Neural crest cell (in vitro differentiated cells): ENCODE data around the gene ACBD5. TPM values are rescaled to one million over a fixed set of nuclear protein-coding genes. Genes with fewer than 3 reads are reported as not detected.
A peak's percentile ranks its signal among the peaks of the same experiment; 100 is the strongest.

Experiments
- DNase-seq: peaks from one replicate; pipeline ENCODE4 v3.0.0; 2021; ENCODE audit warnings: low read depth, mixed read lengths, low spot score
- H3K27ac Mint-ChIP-seq: one replicate; pipeline ENCODE4 v1.8.0; 2021; ENCODE audit warnings: mild to moderate bottlenecking, mixed read lengths; ENCODE audit not compliant: unreplicated experiment
- H3K27me3 Mint-ChIP-seq: 2 replicates; pipeline ENCODE4 v1.8.0; 2021; ENCODE audit warnings: low read depth, mild to moderate bottlenecking, mixed read lengths
- H3K36me3 Mint-ChIP-seq: 2 replicates; pipeline ENCODE4 v1.8.0; 2021; ENCODE audit warnings: low read depth, mild to moderate bottlenecking, mixed read lengths
- H3K4me1 Mint-ChIP-seq: 2 replicates; pipeline ENCODE4 v1.8.0; 2021; ENCODE audit warnings: mixed read lengths
- H3K4me3 Mint-ChIP-seq: one replicate; pipeline ENCODE4 v1.8.0; 2021; ENCODE audit warnings: mild to moderate bottlenecking, mixed read lengths
- H3K9me3 Mint-ChIP-seq: 2 replicates; pipeline ENCODE4 v1.8.0; 2021; ENCODE audit warnings: mixed read lengths
- total RNA-seq: library from RNA; stranded (reverse); gene quantifications from 2 replicates; pipeline ENCODE4 v1.2.1, GENCODE V29; 2021
- TF ChIP-seq, protein P1 (sequence below): fragments of 200-600 bp; sonication (generic); conservative IDR thresholded peaks from 2 replicates; pipeline ENCODE4 v1.5.0; 2021; ENCODE audit warnings: antibody characterized with exemption, mild to moderate bottlenecking

Gene ACBD5
- total RNA-seq, 1 donor from 2014 or later, result 17.4 TPM

DNA sequence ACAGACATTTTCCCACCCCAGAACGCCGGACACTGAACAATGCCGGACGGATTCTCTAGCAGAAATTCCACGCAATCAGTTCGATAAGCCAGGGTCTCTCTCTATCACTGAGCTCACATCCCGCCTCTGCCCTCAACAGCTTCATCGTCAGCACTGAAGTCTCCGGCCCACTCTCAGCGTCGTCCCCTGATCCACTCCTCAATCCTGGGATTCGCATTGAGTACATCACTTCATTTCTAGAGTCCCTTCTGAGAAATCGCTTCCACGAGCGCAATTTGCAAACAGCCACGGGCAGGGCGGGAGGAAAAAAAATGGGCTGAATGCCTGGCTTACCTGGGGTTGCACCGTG is 86.8 kb downstream of the ACBD5 start:
- TF ChIP-seq, protein P1, sequence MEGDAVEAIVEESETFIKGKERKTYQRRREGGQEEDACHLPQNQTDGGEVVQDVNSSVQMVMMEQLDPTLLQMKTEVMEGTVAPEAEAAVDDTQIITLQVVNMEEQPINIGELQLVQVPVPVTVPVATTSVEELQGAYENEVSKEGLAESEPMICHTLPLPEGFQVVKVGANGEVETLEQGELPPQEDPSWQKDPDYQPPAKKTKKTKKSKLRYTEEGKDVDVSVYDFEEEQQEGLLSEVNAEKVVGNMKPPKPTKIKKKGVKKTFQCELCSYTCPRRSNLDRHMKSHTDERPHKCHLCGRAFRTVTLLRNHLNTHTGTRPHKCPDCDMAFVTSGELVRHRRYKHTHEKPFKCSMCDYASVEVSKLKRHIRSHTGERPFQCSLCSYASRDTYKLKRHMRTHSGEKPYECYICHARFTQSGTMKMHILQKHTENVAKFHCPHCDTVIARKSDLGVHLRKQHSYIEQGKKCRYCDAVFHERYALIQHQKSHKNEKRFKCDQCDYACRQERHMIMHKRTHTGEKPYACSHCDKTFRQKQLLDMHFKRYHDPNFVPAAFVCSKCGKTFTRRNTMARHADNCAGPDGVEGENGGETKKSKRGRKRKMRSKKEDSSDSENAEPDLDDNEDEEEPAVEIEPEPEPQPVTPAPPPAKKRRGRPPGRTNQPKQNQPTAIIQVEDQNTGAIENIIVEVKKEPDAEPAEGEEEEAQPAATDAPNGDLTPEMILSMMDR, result no peak
- Mint-ChIP-seq H3K9me3 (no peaks in the 10 kb centered on the region), H3K27ac (peak overlapping the region; percentile 99), H3K36me3 (peaks cover 17% of the 10 kb centered on the region), H3K4me3 (peak overlapping the region; percentile 100), H3K27me3 (no peaks in the 10 kb centered on the region), H3K4me1 (peaks cover 56% of the 10 kb centered on the region)
- no peak for DNase-seq

DNA sequence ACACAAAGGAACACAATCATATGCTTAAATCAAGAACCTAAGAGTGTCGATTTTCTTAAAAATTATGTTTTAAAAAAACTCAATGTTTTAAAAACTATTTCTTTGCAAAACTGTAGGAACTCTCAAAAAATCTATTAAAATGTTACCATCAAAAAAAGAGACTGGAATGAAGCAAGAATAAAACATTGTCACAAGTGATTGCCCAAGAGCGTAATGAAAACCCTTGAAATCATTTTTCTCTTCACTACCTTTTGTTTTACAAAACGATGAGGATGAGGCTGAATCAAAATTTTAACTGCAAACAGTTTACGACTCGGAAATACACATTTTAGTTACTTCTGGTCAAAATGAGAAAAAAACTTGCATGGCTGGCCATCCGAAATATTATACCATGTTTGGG is 87.3 kb downstream of the ACBD5 start:
- H3K27ac Mint-ChIP-seq, result peak overlapping the region; percentile 99
- peaks cover 56% of the 10 kb centered on the region for H3K4me1 Mint-ChIP-seq
- no peaks in the 10 kb centered on the region for H3K9me3 Mint-ChIP-seq
- H3K36me3 Mint-ChIP-seq, result peaks cover 17% of the 10 kb centered on the region
- H3K27me3 Mint-ChIP-seq, result no peaks in the 10 kb centered on the region
- TF ChIP-seq, protein P1, result no peak
- H3K4me3 Mint-ChIP-seq, result peak overlapping the region; percentile 100
- DNase-seq, result no peak

DNA sequence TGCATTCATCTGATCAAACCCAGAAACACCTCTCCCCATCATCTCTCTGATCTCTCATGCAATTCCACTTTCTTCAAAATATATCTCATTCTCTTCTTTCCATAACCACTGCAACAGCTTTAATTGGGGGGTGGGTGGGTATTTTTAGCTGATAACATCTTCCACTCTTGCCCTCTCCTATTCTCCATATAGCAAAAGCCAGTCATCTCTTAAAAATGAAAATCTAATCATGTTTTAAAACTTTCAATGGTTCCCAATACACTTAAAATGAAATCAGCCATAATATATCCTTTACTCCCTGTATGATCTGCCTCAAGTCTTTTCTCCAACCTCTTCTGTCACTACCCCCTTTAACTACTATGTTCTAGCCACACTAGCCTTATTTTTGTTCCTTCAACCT is 87.9 kb downstream of the ACBD5 start:
- TF ChIP-seq, protein P1, result no peak
- Mint-ChIP-seq H3K4me1 (peaks cover 51% of the 10 kb centered on the region), H3K27ac (no peak overlapping the region), H3K36me3 (peaks cover 19% of the 10 kb centered on the region), H3K9me3 (no peaks in the 10 kb centered on the region), H3K27me3 (no peaks in the 10 kb centered on the region), H3K4me3 (peak overlapping the region; percentile 100)
- no peak for DNase-seq

DNA sequence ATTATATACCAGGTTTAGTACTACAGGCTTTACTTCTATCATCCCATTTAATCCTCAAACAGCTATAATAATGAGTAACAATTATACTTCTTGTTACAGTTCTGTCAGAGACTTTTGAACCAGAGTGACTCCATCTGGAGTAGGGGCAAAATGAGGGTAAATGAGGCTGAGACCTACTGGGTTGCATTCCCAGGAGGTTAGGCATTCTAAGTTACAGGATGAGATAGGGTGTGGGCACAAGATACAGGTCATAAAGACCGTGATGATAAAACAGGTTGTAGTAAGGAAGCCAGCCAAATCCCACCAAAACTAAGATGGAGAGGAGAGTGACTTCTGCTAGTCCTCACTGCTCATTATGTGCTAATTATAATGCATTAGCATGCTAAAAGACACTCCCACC is 90.3 kb downstream of the ACBD5 start:
- H3K36me3 Mint-ChIP-seq, result peaks cover 21% of the 10 kb centered on the region
- H3K4me3 Mint-ChIP-seq, result peak overlapping the region; percentile 86

DNA sequence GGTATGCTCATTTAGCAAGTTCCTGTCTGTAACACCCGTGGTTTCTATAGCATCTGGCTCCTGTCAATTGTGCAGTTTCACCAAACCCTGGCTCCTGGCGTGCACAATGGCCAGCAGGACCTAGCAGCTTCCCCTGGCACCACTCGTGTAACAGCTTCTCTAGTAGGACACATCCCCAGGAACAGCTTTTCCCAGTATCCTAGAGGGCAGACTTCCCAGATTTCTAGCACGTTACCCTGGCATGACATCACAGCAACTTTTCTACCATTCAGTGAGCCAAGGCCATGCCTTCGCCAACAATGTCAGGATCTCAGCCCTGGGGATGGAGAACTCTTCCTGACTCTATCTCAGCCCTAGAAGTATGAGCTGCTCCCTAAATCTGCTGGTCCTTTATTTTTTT is 92.9 kb downstream of the ACBD5 start:
- no peaks in the 10 kb centered on the region for H3K9me3 Mint-ChIP-seq
- H3K4me3 Mint-ChIP-seq, result no peak overlapping the region
- peaks cover 26% of the 10 kb centered on the region for H3K36me3 Mint-ChIP-seq
- DNase-seq, result no peak
- H3K27me3 Mint-ChIP-seq, result no peaks in the 10 kb centered on the region
- H3K27ac Mint-ChIP-seq, result no peak overlapping the region
- peaks cover 22% of the 10 kb centered on the region for H3K4me1 Mint-ChIP-seq
- TF ChIP-seq, protein P1, result no peak

More for the DNA sequence above, 90.3 kb downstream of the ACBD5 start:
- Mint-ChIP-seq H3K4me1 (peaks cover 43% of the 10 kb centered on the region), H3K9me3 (no peaks in the 10 kb centered on the region), H3K27ac (peak overlapping the region; percentile 67), H3K27me3 (no peaks in the 10 kb centered on the region)
- TF ChIP-seq, protein P1, result no peak
- no peak for DNase-seq

DNA sequence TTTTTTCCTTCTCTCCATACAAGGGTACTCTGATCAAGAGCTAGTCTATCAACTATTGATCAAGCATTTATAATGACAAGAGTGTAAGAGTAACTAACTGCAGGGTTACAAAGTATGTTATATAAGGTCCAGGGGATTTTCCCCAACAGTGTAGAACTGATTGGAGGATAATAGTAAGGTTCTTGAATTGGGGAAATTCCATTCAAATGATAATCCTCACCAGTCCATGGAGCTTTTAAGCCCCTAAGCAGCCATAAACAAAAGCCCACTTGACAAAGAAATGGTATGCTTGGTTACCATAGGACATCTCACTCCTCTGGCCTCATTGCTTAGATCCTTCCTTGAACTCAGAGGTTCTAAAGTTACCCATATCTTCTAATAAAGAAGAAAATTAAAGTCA is 94.7 kb downstream of the ACBD5 start:
- Mint-ChIP-seq H3K4me3 (no peak overlapping the region), H3K9me3 (no peaks in the 10 kb centered on the region), H3K36me3 (peaks cover 23% of the 10 kb centered on the region), H3K4me1 (peaks cover 13% of the 10 kb centered on the region), H3K27ac (no peak overlapping the region), H3K27me3 (no peaks in the 10 kb centered on the region)
- TF ChIP-seq, protein P1, result no peak
- no peak for DNase-seq
